Ovary (tissue), 9 donors: Measurements from ENCODE around the gene MORN1. TPM values are rescaled to one million over a fixed set of nuclear protein-coding genes. Genes with fewer than 3 reads are reported as not detected.

Experiments used
- DNase-seq, 5 donors: peaks; one replicate each; pipeline ENCODE4 v3.0.0-alpha.2; 2019 to 2020
- H3K27ac ChIP-seq, 2 donors: fragments of 200-600 bp; one replicate each; pipeline versions ENCODE4 v1.5.1 to v1.8.0; 2019 to 2022
- H3K27me3 ChIP-seq: fragments of 200-600 bp; one replicate; pipeline ENCODE4 v1.8.0; 2022
- H3K36me3 ChIP-seq: fragments of 200-600 bp; sonication (generic); one replicate; pipeline ENCODE4 v1.5.1; 2019
- H3K4me1 ChIP-seq: one replicate; pipeline ENCODE4 v1.8.1; 2013; ENCODE audit warnings: mild to moderate bottlenecking, moderate library complexity; ENCODE audit not compliant: insufficient read depth
- H3K4me3 ChIP-seq: fragments of 200-600 bp; sonication (generic); one replicate; pipeline ENCODE4 v1.5.1; 2017
- H3K9me3 ChIP-seq, 2 donors: fragments of 200-600 bp in 1 of 2; sonication (generic) in 1 of 2; one replicate each; pipeline versions ENCODE4 v1.5.1 to v1.8.1; 2013 to 2019; ENCODE audit warnings: mild to moderate bottlenecking in 1 of 2, moderate library complexity in 1 of 2
- EP300 ChIP-seq: sonication (generic); formaldehyde crosslinking; IDR thresholded peaks from one replicate; pipeline ENCODE4 v1.6.1; 2017; ENCODE audit warnings: antibody characterized with exemption
- POLR2A ChIP-seq: fragments of 450-650 bp; IDR thresholded peaks from one replicate; pipeline ENCODE4 v1.6.1; 2017; ENCODE audit warnings: antibody characterized with exemption, mild to moderate bottlenecking, moderate library complexity
- WGBS, 3 donors: extraction: QIAGEN DNeasy Blood & Tissue Kit in 1 of 3; methylation state at CpG; one replicate each; pipeline versions ENCODE4 v1.1.5 to v1.1.7; 2013 to 2017; 5-methylcytosine and 5-hydroxymethylcytosine counted together
- intact Hi-C, 4 donors: fragments of 100-400 bp; cut with DNase I; formaldehyde crosslinking; loops; one replicate each; pipeline versions ENCODE4 v1.11.0 to v1.15.1; 2022 to 2023
- polyA plus RNA-seq, 2 donors: library from polyadenylated mRNA; stranded (reverse); fragments of 200-250 nt in 1 of 2; fragments of 350-450 nt in 1 of 2; fragmentation: Illumina TruSeq in 1 of 2; extraction: RNeasy Lipid Tissue Mini Kit (QIAGEN cat#74804) in 1 of 2; gene quantifications; one replicate each; pipeline ENCODE4 v1.2.3, GENCODE V29; 2013 to 2014
- total RNA-seq, 7 donors: library from RNA; depleted of rRNA in 2 of 7; stranded (reverse); fragments of >200 nt in 2 of 7; fragmentation: NEBNext Ultra II Directional in 3 of 7; extraction: Animal tissue kit (Norgen Biotek cat#: 25700) in 3 of 7; gene quantifications; one replicate each; pipeline versions ENCODE4 v1.1.0 to v1.2.4, GENCODE V29; 2016 to 2023
- TF ChIP-seq, protein P1 (sequence below), 3 donors: fragments of 450-650 bp in 2 of 3; fragments of 200-600 bp in 1 of 3; IDR thresholded peaks; one replicate each; pipeline versions ENCODE4 v1.5.1 to v1.8.0; 2016 to 2022; ENCODE audit warnings: antibody characterized with exemption in 3 of 3, mild to moderate bottlenecking in 1 of 3
- donor health status: DM: no; HTN: no; CAD: no; lungs with moderate emphysema.
- donor health status: DM: no; HTN: no; CAD: no.
- donor health status: Bipolar disorder and iron deficiency.
- donor health status: DM: yes; HTN: yes; CAD: no.
- donor health status: DM: no; HTN: no; CAD: no.
- donor health status: DM: yes; HTN: yes; CAD: no.

The MORN1 gene
- total and polyA plus RNA-seq, 9 donors = 1.7 to 24.2 (median 17.7) TPM

DNA sequence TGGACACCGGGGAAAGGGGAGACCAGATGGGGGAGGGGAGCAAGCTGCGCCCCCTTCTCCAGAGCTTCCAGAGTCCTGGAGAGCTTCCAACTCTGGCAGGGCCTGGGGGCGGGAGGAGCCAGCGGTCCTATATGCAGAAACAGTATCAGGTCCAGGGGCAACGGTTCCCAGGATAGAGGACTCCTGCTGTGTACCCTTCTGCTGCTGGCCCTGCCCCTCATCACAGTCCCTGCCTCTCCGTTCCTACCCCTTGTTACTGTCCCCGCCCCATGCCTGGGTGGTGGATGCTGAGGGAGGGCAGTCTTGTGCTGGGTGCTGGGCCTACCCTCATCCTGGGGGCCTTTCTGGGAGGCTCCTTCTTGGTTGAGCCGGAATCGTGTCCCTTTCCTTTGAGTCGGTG is 40.2 kb upstream of the MORN1 start:
- H3K4me3 ChIP-seq = no peak overlapping the region
- no peaks in the 10 kb centered on the region for H3K36me3 ChIP-seq
- TF ChIP-seq, protein P1, sequence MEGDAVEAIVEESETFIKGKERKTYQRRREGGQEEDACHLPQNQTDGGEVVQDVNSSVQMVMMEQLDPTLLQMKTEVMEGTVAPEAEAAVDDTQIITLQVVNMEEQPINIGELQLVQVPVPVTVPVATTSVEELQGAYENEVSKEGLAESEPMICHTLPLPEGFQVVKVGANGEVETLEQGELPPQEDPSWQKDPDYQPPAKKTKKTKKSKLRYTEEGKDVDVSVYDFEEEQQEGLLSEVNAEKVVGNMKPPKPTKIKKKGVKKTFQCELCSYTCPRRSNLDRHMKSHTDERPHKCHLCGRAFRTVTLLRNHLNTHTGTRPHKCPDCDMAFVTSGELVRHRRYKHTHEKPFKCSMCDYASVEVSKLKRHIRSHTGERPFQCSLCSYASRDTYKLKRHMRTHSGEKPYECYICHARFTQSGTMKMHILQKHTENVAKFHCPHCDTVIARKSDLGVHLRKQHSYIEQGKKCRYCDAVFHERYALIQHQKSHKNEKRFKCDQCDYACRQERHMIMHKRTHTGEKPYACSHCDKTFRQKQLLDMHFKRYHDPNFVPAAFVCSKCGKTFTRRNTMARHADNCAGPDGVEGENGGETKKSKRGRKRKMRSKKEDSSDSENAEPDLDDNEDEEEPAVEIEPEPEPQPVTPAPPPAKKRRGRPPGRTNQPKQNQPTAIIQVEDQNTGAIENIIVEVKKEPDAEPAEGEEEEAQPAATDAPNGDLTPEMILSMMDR (IDR thresholded peaks at IDR 0.05) = no peak
- TF ChIP-seq EP300 (no peak), POLR2A (no peak)
- H3K4me1 ChIP-seq = no peaks in the 10 kb centered on the region
- WGBS, 3 donors = 30 to 53% (median 39%) methylated on average over 9 to 10 of the region's 10 CpGs
- DNase-seq = no peak
- intact Hi-C loops = no loop called here
- H3K9me3 ChIP-seq = peaks cover 0 to 10% of the 10 kb centered on the region in 2 donors
- H3K27ac ChIP-seq = no peak overlapping the region
- H3K27me3 ChIP-seq = no peaks in the 10 kb centered on the region

DNA sequence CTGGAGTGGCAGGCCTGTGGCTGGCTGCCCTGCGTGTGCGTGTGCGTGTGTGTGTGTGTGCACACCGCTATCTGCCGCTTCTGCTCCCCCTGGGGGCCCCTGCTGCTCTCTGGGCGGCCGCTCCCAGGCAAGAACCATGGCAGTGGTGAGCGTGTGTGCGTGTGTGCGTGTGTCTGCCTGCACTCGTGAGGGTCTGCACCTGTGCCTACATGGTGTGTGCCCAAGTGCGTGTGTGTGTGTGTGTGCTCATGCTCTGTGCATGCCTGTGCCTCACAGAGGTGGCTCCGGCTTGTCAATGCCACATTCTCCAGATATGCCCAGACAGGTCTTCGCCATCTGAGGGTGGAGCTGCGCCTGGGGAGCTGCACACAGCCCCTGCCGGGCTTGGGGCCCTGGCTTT is 39.7 kb upstream of the MORN1 start:
- Histone ChIP-seq H3K36me3 (no peaks in the 10 kb centered on the region), H3K4me3 (no peak overlapping the region), H3K27ac (no peak overlapping the region), H3K9me3 (peaks cover 0 to 10% of the 10 kb centered on the region in 2 donors), H3K27me3 (no peaks in the 10 kb centered on the region), H3K4me1 (no peaks in the 10 kb centered on the region)
- no peak for DNase-seq
- no peak for TF ChIP-seq POLR2A
- TF ChIP-seq, protein P1 (IDR thresholded peaks at IDR 0.05) = no peak
- TF ChIP-seq EP300 = no peak
- intact Hi-C loops = no loop called here
- WGBS, 3 donors = 23 to 47% (median 24%) methylated on average over 9 to 16 of the region's 16 CpGs

DNA sequence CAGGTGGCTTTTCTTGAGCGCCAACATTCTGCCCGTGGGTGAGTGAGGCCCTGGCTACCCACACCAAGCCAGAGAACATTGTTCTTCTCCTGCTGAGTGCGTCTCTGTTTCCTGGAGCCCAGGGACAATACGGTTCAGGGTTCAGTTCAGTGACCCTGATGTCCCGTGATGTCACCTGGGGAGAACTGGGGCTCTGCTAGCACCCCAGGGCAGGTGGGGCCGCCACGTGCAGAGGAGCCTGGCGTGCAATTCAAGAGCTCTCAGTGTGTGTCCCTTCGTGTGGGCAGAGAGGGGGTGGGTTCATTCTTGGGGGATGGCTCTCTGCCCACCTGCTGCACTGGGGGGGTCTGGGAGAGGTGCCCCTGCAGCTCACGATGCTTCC is 39.2 kb upstream of the MORN1 start:
- peaks cover 0 to 10% of the 10 kb centered on the region in 2 donors for H3K9me3 ChIP-seq
- intact Hi-C loops = no loop called here
- 67 to 68% (median 68%) methylated on average over 9 to 10 of the region's 10 CpGs for WGBS, 3 donors

DNA sequence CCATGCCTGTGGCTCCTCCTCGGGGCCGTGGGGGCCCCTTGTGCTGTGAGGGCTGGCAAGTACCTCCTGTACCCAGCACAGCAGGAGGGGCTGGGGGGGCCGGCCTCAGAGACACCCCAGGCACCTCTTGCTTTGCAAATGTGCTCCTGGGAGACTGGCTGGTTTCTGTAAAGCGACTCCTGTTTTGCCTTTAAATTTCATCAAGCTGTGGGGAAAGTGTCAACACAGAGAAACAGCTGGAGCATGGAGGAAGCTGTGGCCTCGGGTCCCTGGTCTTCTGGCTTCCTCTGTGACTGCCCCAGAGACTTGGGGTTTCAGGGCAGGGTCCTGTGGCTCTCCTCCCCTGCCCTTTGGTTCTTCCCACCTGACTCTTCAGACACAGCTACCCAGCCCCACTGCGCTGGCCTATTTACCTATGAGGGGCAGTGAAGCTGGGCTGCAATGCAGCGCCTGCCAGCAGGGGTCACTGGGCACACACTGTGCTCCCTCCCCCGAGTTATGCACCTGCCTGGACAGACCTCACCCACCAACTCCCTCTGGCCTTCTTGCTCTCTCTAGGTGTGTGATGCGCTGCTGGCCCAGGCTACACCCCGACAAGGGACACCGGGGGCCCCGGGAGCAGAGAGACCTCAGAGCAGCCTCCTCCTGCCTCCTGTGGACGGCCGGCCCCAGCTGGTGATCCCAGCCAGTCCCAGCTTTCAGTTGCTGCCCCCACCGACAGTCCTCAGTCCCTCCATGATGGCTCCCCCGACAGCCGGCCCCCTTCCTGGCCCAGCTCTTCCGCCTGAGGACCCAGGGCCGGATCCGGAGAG is 38.6 kb upstream of the MORN1 start:
- WGBS, 3 donors = 77 to 83% (median 83%) methylated on average over 20 of the region's 20 CpGs
- Histone ChIP-seq H3K9me3 (peaks cover 0 to 10% of the 10 kb centered on the region in 2 donors), H3K4me1 (no peaks in the 10 kb centered on the region), H3K36me3 (no peaks in the 10 kb centered on the region), H3K27me3 (no peaks in the 10 kb centered on the region), H3K4me3 (no peak overlapping the region), H3K27ac (no peak overlapping the region)
- intact Hi-C loops = no loop called here
- no peak for DNase-seq
- TF ChIP-seq EP300 (no peak), POLR2A (no peak)
- TF ChIP-seq, protein P1 (IDR thresholded peaks at IDR 0.05) = no peak

More for the DNA sequence above, 39.2 kb upstream of the MORN1 start:
- H3K4me3 ChIP-seq = no peak overlapping the region
- no peak overlapping the region for H3K27ac ChIP-seq
- H3K4me1 ChIP-seq = no peaks in the 10 kb centered on the region
- TF ChIP-seq POLR2A (no peak), EP300 (no peak)
- TF ChIP-seq, protein P1 (IDR thresholded peaks at IDR 0.05) = no peak
- no peaks in the 10 kb centered on the region for H3K27me3 ChIP-seq
- no peak for DNase-seq
- H3K36me3 ChIP-seq = no peaks in the 10 kb centered on the region
